Hippocampal formation (tissue), 2 donors: ENCODE data around the gene HNRNPA3.
"Not testable (repeated sequence)": the region's sequence is repeated elsewhere in the genome, so short reads cannot be mapped to it uniquely, and the experiment has no call there.

Source experiments
- DNase-seq, 2 donors: peaks; one replicate each; lab custom pipeline; 2025; lab: John Stamatoyannopoulos, UW

The HNRNPA3 gene

DNA sequence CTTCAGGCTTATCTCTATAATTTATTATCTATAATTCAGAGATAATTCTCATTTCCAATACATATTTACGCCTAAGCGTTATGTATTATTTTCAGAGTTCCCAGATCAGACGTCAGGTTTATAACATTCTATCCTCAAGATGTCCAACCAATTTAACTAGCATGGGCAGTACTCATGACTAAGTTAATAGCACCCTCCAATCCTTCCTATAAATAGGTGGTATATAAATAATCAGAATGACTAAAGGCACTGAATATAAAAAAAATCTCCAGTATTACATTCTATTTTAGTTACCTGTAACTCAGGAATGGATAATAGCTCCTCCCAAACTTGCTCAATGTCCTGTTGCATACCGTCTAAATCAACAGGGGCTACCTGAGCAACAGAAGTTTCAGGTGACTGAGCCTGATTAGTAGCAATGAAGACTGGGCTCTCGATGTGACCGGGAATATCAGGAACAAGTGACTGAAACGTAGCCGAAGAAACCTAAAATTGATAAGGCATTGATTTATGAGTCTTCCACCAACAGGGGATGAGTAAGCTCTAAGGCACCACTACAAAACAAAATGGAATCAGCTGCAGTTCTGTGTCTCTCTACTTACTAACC is 19.6 kb downstream of the HNRNPA3 start:
- DNase-seq, result no peak

GRCh38 chr2:177234267-177234666 is 21.7 kb downstream of the HNRNPA3 start:
- peak in 1 of 2 donors; percentile 63 for DNase-seq

DNA sequence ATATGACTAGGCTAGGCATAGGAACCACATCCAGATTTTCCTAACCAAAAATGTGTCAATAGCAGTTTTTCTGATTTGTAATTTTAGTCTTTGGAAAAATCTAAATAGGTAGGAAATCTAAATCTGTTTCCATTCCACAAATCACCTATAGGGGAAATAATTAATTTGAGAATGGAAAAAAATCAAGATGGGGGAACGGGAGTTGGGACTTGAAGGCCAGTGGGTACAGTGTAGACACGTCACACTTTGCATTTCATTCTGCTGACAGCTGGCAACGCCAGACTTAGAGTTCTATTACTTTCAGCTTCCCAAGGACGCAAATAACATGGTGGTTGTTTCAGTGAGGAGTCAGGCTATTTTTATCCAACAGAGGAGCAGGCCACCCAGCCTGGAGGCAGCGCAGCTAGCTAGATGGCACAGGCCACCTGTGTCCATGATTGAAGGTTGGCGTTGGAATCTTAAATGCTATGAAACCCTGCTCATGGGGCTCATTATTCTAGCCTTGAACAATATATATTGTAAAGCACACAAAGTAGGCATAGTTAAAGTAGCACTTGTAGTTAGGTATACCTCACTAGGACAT is 23.4 kb downstream of the HNRNPA3 start:
- DNase-seq, result peak in 1 of 2 donors; percentile 15

GRCh38 chr2:177237932-177238331 is 25.3 kb downstream of the HNRNPA3 start:
- no peak for DNase-seq

DNA sequence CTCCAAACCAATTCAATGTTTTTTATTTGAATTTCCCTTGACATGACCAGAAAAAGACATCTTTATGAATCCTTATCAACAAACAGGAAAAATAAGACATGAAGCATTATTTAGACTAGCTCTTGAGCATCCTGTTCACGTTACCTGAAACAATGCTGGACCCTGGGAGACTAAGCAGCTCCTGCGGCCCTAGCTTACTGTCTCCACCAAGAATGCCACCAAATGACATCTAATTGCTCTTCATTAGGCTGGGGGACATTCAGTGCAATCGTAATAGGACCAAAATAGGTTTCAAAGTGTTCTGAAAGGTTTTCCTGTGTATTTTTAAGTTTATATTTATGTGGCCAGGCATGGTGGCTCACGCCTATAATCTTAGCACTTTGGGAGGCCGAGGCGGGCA is 26.5 kb downstream of the HNRNPA3 start:
- DNase-seq, result no peak

DNA sequence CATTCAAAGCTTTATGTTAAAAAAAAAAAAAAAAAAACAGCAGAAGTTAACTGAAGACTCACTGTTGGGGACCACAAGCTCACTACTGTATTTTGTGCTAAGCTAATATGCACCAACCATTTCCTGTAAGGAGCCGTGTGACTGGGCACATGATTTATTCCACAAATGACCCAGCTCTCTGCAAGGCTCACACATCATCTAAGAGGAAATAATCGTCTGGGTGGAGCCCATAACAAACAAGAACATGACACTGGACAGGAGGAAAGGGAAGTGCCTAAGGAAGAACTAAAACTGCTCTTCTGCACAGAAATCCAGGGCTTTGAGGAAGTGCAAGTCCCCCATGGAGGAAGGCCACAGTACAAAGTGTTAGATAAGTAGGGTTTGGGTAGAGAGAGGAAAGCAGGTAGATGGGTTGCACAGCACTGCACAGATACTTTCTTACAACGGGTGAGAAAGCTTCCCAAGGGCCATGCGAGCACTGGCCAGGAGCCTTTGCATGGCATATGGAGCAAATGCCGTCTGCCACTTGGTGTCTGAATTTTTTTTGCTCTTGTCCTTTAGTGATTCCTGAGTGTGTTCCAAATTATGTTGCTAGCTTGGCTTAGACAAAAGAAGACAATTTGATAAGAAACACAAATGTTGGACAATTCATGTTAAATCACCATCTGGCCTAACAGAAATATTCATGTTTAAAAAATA is 27.5 kb downstream of the HNRNPA3 start:
- peak; percentile 50 to 79 for DNase-seq

- no peak for DNase-seq
These were observed 29.1 kb downstream of the HNRNPA3 start for GRCh38 chr2:177241711-177242120.

DNA sequence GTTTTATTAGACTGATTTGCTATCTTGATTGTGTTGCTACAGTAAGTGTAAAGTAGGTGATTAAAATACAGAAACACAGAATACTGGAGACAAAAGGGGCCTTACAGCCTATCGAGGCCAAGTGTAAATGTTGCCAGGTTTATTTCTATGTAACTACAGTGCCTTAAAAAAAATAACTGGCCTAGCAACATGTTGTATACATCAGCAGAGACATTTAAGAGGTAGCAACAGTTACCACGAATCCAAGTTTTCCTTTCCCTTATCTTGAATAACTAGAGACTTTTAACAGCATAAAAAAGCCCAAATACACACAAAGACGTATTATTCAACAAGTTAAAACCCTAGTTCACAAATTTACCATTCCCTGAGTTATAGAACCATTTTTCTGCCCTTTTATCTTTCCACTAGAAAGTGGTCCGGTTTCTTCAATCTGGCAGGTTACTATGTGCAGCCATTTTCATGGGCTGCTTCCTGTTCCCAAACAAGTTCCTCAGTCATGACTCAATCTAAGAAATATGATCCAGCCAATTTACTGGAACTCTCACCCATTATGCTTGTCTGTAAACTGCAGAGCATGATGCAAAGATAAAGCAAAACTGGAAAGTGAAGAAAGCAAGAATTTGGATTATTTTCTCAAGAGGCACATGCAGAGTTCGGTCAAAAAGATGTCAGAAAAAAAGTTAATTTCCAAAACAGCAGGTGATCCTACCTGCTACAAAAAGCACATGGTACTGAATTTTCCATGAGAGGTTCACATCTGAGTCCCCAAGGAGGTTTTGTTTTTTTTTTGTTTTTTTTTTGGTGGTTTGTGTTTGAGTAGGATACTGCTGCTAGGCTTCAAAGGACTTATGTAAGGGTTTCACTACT is 29.8 kb downstream of the HNRNPA3 start:
- no peak for DNase-seq

- no peak for DNase-seq
These were observed 30.5 kb downstream of the HNRNPA3 start for GRCh38 chr2:177243073-177243472.

DNA sequence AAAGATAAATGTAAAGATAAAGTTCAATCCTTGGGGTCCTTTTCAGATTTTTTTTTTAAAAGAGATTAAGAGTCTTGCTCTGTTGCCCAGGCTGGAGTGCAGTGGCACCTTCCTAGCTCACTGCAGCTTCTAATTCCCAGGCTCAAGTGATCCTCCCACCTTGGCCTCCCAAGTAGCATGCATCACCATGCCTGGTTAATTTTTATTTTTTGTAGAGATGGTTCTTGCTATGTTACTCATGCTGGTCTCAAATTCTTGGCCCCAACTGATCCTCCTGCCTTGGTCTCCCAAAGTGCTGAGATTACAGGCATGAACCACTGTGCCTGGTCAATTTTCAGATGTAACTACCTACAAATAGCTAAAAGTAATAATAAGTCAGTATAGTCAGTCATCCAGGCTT is 30.9 kb downstream of the HNRNPA3 start:
- no peak for DNase-seq

- no peak for DNase-seq
These were observed 31.7 kb downstream of the HNRNPA3 start for GRCh38 chr2:177244244-177244771.

- DNase-seq, result no peak
These were observed 32.4 kb downstream of the HNRNPA3 start for GRCh38 chr2:177245010-177245422.

GRCh38 chr2:177246000-177246399 is 33.4 kb downstream of the HNRNPA3 start:
- DNase-seq, result no peak

GRCh38 chr2:177246523-177247030 is 34.0 kb downstream of the HNRNPA3 start:
- not testable (repeated sequence) for DNase-seq

DNA sequence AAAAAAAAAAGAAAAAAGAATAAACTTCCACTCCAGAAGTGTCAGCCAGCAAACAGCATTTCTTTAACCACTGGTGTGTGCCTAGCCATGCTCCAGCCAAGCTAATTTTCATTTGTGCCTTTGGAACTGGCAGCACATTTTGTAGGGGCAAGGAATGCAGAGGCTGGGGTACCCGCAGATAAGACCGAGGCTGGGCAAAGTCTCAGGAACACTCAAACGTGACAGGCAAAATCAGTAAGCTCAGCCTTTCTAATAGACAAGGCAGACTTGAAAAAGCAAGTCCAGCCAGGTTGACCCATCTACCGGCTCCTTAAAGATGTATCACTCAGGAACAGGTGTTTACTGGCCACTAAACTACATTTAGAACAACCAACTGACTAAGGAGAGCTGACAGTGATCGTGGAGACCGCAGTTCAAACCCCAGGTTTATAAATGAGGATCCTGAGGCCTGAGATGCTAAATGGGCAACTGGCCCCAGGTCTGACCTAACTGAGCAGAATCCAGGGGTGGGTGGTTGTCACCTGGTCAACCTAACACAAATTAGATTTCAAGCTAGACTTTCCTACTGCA is 35.2 kb downstream of the HNRNPA3 start:
- no peak for DNase-seq

DNA sequence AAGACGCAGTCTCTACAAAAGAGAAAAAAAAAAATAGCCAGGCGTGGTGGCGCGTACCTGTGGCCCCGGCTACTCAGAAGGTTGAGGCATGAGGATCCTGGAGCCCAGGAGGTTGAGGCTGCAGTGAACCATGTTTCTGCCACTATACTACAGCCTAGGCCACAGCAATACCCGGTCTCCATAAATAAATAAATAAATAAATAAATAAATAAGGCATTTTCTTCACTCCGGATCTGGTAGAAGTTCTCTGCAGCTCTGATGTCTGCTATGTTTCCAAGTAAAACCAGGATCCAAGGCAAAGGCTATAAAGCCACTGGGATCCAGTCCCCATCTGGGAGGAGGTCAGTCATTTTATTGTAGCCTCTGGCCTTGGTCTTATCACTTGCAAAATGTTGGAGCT is 36.4 kb downstream of the HNRNPA3 start:
- no peak for DNase-seq

- DNase-seq, result no peak
These were observed 37.9 kb downstream of the HNRNPA3 start for GRCh38 chr2:177250461-177250860.

- DNase-seq, result no peak
These were observed 38.6 kb downstream of the HNRNPA3 start for GRCh38 chr2:177251165-177251542.

DNA sequence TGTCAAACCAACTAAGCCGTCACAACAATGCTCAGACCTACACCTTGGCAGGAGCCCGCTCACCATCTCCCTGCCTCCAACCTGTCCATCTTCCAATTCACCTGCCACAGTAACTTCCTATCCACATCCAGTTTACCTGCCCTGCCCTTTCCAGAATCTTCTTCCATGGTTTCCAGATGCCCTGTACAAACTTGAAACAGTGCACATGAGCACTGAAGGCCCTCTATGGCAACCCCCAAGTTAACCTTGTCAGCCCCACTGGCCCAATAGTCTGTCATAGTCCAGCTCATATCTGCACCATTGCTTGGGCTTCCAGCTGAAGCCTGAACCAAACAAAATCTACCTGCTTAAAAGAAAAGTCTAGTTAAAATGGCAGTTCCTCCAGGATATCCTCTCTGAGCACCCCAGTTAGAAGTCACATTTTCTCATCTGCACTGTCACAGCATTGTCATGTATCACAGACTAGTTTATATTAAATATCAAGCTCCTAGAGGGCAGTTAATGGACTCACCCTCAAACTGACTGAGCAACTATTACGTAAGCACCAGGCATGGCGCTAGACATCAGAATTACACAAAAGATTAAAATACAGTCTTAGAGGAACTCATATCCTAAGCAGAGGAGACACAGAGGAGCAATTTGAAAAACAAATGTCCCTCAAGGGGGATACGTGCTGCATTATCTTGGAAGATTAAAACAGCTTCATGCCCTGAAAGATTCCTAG is 40.4 kb downstream of the HNRNPA3 start:
- no peak for DNase-seq

DNA sequence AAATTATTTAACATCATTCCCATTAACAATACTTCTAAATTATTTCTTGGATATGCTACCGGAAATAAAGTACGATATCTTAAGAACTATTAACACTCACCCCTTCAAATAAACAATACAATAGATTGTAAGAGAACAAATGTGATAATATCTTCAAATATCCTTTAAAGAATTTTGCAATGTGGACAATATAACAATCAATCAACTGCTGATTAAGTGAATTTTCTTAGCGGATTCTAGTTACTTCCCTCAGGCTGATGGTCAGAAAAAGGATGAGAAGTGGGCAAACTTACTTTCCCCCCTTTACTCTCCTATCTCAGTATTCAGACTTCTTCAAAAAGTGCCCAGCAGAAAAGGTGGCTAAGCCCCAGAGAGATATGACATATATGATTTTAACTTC is 41.1 kb downstream of the HNRNPA3 start:
- no peak for DNase-seq
